IMR-90 (cell line): Measurements from ENCODE around the gene TXLNA. TPM values are rescaled to one million over a fixed set of nuclear protein-coding genes. Genes with fewer than 3 reads are reported as not detected.

Experiments
- ATAC-seq: fragments of 200-7000 bp; cut with Tn5 transposase; 2 replicates; pipeline ENCODE4 v1.9.1; 2020; ENCODE audit warnings: low read depth, mild to moderate bottlenecking, moderate library complexity
- BruUV-seq: library from RNA; stranded (reverse); fragments of 400-500 nt; replicated peaks from 2 replicates; lab custom pipeline; 2021; lab: Mats Ljungman, UMichigan
- CTCF ChIA-PET: fragments of 300-600 bp; formaldehyde crosslinking; extraction: SDS; loops from one replicate; lab custom pipeline; 2021; ENCODE audit warnings: antibody characterized with exemption; lab: Yijun Ruan, JAX
- POLR2A ChIA-PET: fragments of 300-600 bp; sonication (Branson Sonifier 250); formaldehyde crosslinking; loops from one replicate; lab custom pipeline; 2022; ENCODE audit warnings: antibody characterized with exemption; ENCODE audit not compliant: unreplicated experiment; lab: Charles Lee
- DNase-seq: peaks from one replicate; pipeline ENCODE4 v3.0.0; 2013
- H2AFZ ChIP-seq: replicated peaks from 2 replicates; pipeline ENCODE3; 2013; ENCODE audit warnings: low read length, mild to moderate bottlenecking; ENCODE audit not compliant: poor library complexity
- H2AK5ac ChIP-seq: 2 replicates; pipeline ENCODE4 v1.6.1; 2013; ENCODE audit warnings: low read depth, low read length, inconsistent platforms
- H2AK9ac ChIP-seq: replicated peaks from 2 replicates; pipeline ENCODE3; 2013; ENCODE audit warnings: mild to moderate bottlenecking, low read depth, low read length, moderate library complexity; ENCODE audit not compliant: poor library complexity
- H2BK120ac ChIP-seq: 2 replicates; pipeline ENCODE4 v1.6.1; 2013; ENCODE audit warnings: low read depth, low read length, inconsistent platforms
- H2BK15ac ChIP-seq: 3 replicates; pipeline ENCODE4 v1.6.1; 2013; ENCODE audit warnings: low read depth, low read length, inconsistent platforms
- H2BK20ac ChIP-seq: 2 replicates; pipeline ENCODE4 v1.6.1; 2013; ENCODE audit warnings: low read depth, mild to moderate bottlenecking, inconsistent platforms, low read length, moderate library complexity
- H2BK5ac ChIP-seq: 2 replicates; pipeline ENCODE4 v1.6.1; 2013; ENCODE audit warnings: mild to moderate bottlenecking, low read depth, low read length, inconsistent platforms; ENCODE audit not compliant: poor library complexity, severe bottlenecking
- H3K14ac ChIP-seq: replicated peaks from 2 replicates; pipeline ENCODE4 v1.6.1; 2013; ENCODE audit warnings: low read depth, low read length, inconsistent platforms
- H3K18ac ChIP-seq: 2 replicates; pipeline ENCODE4 v1.6.1; 2013; ENCODE audit warnings: low read depth, low read length, control low read depth
- H3K23ac ChIP-seq: 2 replicates; pipeline ENCODE4 v1.6.1; 2013; ENCODE audit warnings: low read depth, low read length, inconsistent platforms
- H3K27ac ChIP-seq: 2 replicates; pipeline ENCODE4 v1.5.1; 2013; ENCODE audit warnings: mild to moderate bottlenecking, control low read depth, low read length; ENCODE audit not compliant: insufficient read depth
- H3K27me3 ChIP-seq: 2 replicates; pipeline ENCODE4 v1.6.1; 2013; ENCODE audit warnings: low read length; ENCODE audit not compliant: control insufficient read depth, insufficient read depth
- H3K36me3 ChIP-seq: 2 replicates; pipeline ENCODE4 v1.6.1; 2013; ENCODE audit warnings: low read length, mixed read lengths; ENCODE audit not compliant: control insufficient read depth, insufficient read depth
- H3K4ac ChIP-seq: 2 replicates; pipeline ENCODE4 v1.6.1; 2013; ENCODE audit warnings: low read depth, low read length, inconsistent platforms
- H3K4me1 ChIP-seq: 2 replicates; pipeline ENCODE4 v1.6.1; 2013; ENCODE audit warnings: low read length, mixed read lengths; ENCODE audit not compliant: control insufficient read depth, insufficient read depth
- H3K4me2 ChIP-seq: 2 replicates; pipeline ENCODE4 v1.6.1; 2013; ENCODE audit warnings: low read depth, mild to moderate bottlenecking, control low read depth, low read length, moderate library complexity
- H3K4me3 ChIP-seq: 2 replicates; pipeline ENCODE4 v1.5.1; 2013; ENCODE audit warnings: low read depth, mild to moderate bottlenecking, control low read depth, low read length, moderate library complexity; ENCODE audit not compliant: insufficient read depth
- H3K56ac ChIP-seq: 2 replicates; pipeline ENCODE4 v1.6.1; 2013; ENCODE audit warnings: low read length, inconsistent platforms; ENCODE audit not compliant: insufficient read depth; ENCODE audit errors: extremely low read depth
- H3K79me1 ChIP-seq, 2 experiments: 2 replicates each; pipeline ENCODE4 v1.6.1; 2013; ENCODE audit warnings: low read length in 2 of 2, inconsistent platforms in 1 of 2, low read depth in 1 of 2
- H3K9ac ChIP-seq: 2 replicates; pipeline ENCODE4 v1.6.1; 2013; ENCODE audit warnings: low read depth, low read length, control low read depth
- H3K9me1 ChIP-seq: 2 replicates; pipeline ENCODE4 v1.6.1; 2013; ENCODE audit warnings: low read length, inconsistent platforms; ENCODE audit not compliant: insufficient read depth
- H3K9me3 ChIP-seq: 2 replicates; pipeline ENCODE4 v1.6.1; 2013; ENCODE audit warnings: low read length; ENCODE audit not compliant: control insufficient read depth, insufficient read depth
- H4K20me1 ChIP-seq: 2 replicates; pipeline ENCODE4 v1.6.1; 2013; ENCODE audit warnings: low read length, inconsistent platforms; ENCODE audit not compliant: insufficient read depth
- H4K5ac ChIP-seq: 2 replicates; pipeline ENCODE4 v1.6.1; 2013; ENCODE audit warnings: mild to moderate bottlenecking, low read depth, low read length, control low read depth
- H4K8ac ChIP-seq, 2 experiments: 2 replicates each; pipeline ENCODE4 v1.6.1; 2013; ENCODE audit warnings: low read depth in 2 of 2, low read length in 2 of 2, control low read depth in 1 of 2, inconsistent platforms in 1 of 2
- H4K91ac ChIP-seq: 2 replicates; pipeline ENCODE4 v1.6.1; 2013; ENCODE audit warnings: low read depth, low read length, inconsistent platforms; ENCODE audit not compliant: insufficient read depth
- CEBPB ChIP-seq: IDR thresholded peaks from 2 replicates; pipeline ENCODE4 v1.6.1; 2012; ENCODE audit warnings: low read depth, low read length, improper control_type of control experiment
- CHD1 ChIP-seq: IDR thresholded peaks from 2 replicates; pipeline ENCODE4 v1.6.1; 2012; ENCODE audit warnings: low read depth, low read length, improper control_type of control experiment
- FOS ChIP-seq: fragments of 150-350 bp; IDR thresholded peaks from 2 replicates; pipeline ENCODE4 v1.6.1; 2016; ENCODE audit warnings: low read depth, low read length
- MAFK ChIP-seq: IDR thresholded peaks from 2 replicates; pipeline ENCODE4 v1.6.1; 2012; ENCODE audit warnings: low read depth, low read length, improper control_type of control experiment
- MAZ ChIP-seq: IDR thresholded peaks from 2 replicates; pipeline ENCODE4 v1.6.1; 2012; ENCODE audit warnings: low read depth, mild to moderate bottlenecking, low read length, improper control_type of control experiment, moderate library complexity, borderline replicate concordance
- MXI1 ChIP-seq: IDR thresholded peaks from 2 replicates; pipeline ENCODE4 v1.6.1; 2012; ENCODE audit warnings: low read depth, mild to moderate bottlenecking, low read length, moderate library complexity, borderline replicate concordance
- POLR2A ChIP-seq: IDR thresholded peaks from 2 replicates; pipeline ENCODE4 v1.6.1; 2012; ENCODE audit warnings: mild to moderate bottlenecking, low read depth, low read length
- RCOR1 ChIP-seq: IDR thresholded peaks from 2 replicates; pipeline ENCODE4 v1.6.1; 2012; ENCODE audit warnings: mild to moderate bottlenecking, low read length, improper control_type of control experiment; ENCODE audit not compliant: insufficient replicate concordance
- RFX5 ChIP-seq: IDR thresholded peaks from 2 replicates; pipeline ENCODE4 v1.8.0; 2012; ENCODE audit warnings: low read depth, mild to moderate bottlenecking, low read length, moderate library complexity
- SMC3 ChIP-seq: fragments of 150-350 bp; IDR thresholded peaks from 2 replicates; pipeline ENCODE4 v1.6.1; 2016; ENCODE audit warnings: low read depth, mild to moderate bottlenecking, antibody characterized with exemption, low read length, moderate library complexity
- WGBS, 2 experiments: methylation state at CpG; one replicate each; pipeline versions ENCODE4 v1.1.5 to v1.1.7; 2013; ENCODE audit warnings: missing lambda C conversion rate in 2 of 2; ENCODE audit not compliant: insufficient read length in 1 of 2; ENCODE audit errors: extremely low coverage in 2 of 2; 5-methylcytosine and 5-hydroxymethylcytosine counted together
- dilution Hi-C: fragments of 300-500 bp; cut with HindIII; formaldehyde crosslinking; loops from one replicate; pipeline ENCODE4 v1.14.3; 2018; ENCODE audit warnings: low sequenced_read_pairs; ENCODE audit not compliant: unreplicated experiment
- in situ Hi-C: fragments of 300-500 bp; cut with MboI; formaldehyde crosslinking; loops from 3 replicates; pipeline ENCODE4 v1.14.3; 2019; ENCODE audit warnings: low sequenced_read_pairs, inconsistent platforms, mixed read lengths
- intact Hi-C: fragments of 100-400 bp; cut with micrococcal nuclease; formaldehyde crosslinking; loops from 2 replicates; pipeline ENCODE4 v1.10.0; 2022
- polyA plus RNA-seq, 3 experiments: library from polyadenylated mRNA; depleted of rRNA; stranded (reverse); fragments of >200 nt; gene quantifications; 2 replicates each; pipeline ENCODE4 v1.2.3, GENCODE V29; 2012; ENCODE audit warnings: low replicate concordance in 1 of 3
- total RNA-seq: library from RNA; depleted of rRNA; stranded (reverse); fragments of >200 nt; gene quantifications from 2 replicates; pipeline ENCODE4 v1.2.3, GENCODE V29; 2012
- TF ChIP-seq, protein P1 (sequence below): fragments of 150-350 bp; IDR thresholded peaks from 2 replicates; pipeline ENCODE4 v1.6.1; 2016; ENCODE audit warnings: low read depth, mild to moderate bottlenecking, low read length, moderate library complexity, borderline replicate concordance

TXLNA gene
- total and polyA plus RNA-seq, 2 of the 4 experiments (the other 2 are of a cell fraction) = 47.6 to 102 TPM

DNA sequence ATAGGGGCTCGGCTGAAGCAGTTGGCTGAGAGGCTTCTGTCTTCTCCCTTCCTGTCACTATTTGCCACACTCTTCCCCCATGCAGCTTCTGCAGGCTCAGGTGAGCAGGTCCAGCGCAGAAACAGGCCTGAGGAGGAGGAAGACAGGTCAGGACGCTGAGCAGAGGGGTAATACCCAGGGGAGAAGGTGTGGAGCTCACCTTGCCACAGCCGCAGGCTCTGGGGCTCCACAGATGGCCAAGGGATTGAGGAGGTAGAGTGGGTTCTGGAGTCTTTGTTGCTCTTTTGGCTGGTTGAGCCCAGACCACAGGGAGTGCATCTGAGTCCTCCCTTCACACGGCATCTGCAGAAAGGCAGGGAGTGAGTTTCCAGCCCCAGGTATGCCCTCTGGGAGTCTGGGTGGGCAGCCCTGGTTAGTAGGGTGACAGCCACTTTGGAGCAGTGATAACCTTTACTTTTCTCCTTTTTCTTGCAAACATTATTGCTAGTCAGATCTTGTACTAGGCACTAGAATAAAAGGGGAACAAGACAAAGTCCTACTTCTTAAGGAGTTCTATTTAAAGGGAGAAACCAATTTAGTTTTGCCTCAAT, 52.5 kb downstream of the TXLNA start:
- Histone ChIP-seq H3K18ac (no peak overlapping the region), H4K5ac (no peak overlapping the region), H4K20me1 (0 out of 2 replicates have a peak, but pooled peaks cover 6% of the 10 kb centered on the region), H3K9ac (no peak overlapping the region), H3K9me3 (no peaks in the 10 kb centered on the region), H3K27me3 (no peaks in the 10 kb centered on the region), H2AK5ac (no peak overlapping the region), H2BK15ac (no peak overlapping the region), H4K8ac (no peak overlapping the region), H2BK120ac (no peak overlapping the region), H3K4me2 (no peak overlapping the region), H3K27ac (no peak overlapping the region), H4K91ac (no peak overlapping the region), H2AK9ac (no peak overlapping the region), H2AFZ (no peak overlapping the region), H2BK20ac (no peak overlapping the region), H3K23ac (no peak overlapping the region), H3K56ac (no peak overlapping the region), H2BK5ac (no peak overlapping the region), H3K4me1 (peaks cover 12% of the 10 kb centered on the region), H3K4ac (no peak overlapping the region), H3K14ac (no peak overlapping the region), H3K9me1 (peaks cover 15% of the 10 kb centered on the region), H3K79me1 (peaks cover 0 to 24% of the 10 kb centered on the region in 2 experiments; a peak in 2 of 4 replicates), H3K4me3 (no peak overlapping the region), H3K36me3 (peaks cover 41% of the 10 kb centered on the region)
- ChIA-PET POLR2A (no interaction called here), CTCF (no interaction called here)
- dilution Hi-C loops = no loop called here
- intact Hi-C loops = no loop called here
- DNase-seq (no peak), ATAC-seq (no peak)
- in situ Hi-C loops = no loop called here
- WGBS, 2 experiments = 100% methylated on average over 1 of the region's 5 CpGs; no CpG with 5 or more reads in 1 of the 2 experiments
- BruUV-seq = no TSS peak
- no peak; the same call in 1 of the 2 replicates for TF ChIP-seq POLR2A
- TF ChIP-seq FOS = no peak
- no peak for TF ChIP-seq MXI1
- TF ChIP-seq SMC3 = no peak
- no peak for TF ChIP-seq MAZ
- no peak for TF ChIP-seq RCOR1
- TF ChIP-seq CHD1 = no peak
- TF ChIP-seq RFX5 = no peak
- no peak for TF ChIP-seq MAFK
- TF ChIP-seq, protein P1, sequence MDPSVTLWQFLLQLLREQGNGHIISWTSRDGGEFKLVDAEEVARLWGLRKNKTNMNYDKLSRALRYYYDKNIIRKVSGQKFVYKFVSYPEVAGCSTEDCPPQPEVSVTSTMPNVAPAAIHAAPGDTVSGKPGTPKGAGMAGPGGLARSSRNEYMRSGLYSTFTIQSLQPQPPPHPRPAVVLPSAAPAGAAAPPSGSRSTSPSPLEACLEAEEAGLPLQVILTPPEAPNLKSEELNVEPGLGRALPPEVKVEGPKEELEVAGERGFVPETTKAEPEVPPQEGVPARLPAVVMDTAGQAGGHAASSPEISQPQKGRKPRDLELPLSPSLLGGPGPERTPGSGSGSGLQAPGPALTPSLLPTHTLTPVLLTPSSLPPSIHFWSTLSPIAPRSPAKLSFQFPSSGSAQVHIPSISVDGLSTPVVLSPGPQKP = no peak
- no peak for TF ChIP-seq CEBPB
